GM19023 (cell line): ENCODE results near the gene PGD.
"Not testable (repeated sequence)": the region's sequence is repeated elsewhere in the genome, so short reads cannot be mapped to it uniquely, and the experiment has no call there.

Source experiments
- ATAC-seq: cut with Tn5 transposase; IDR thresholded peaks from one replicate; pipeline ENCODE4 v1.9.1; 2021; ENCODE audit warnings: mild to moderate bottlenecking, moderate library complexity; ENCODE audit not compliant: unreplicated experiment

The PGD gene

GRCh38 chr1:10398278-10398733 lies 558 bp upstream of the PGD start:
- no peak for ATAC-seq

DNA sequence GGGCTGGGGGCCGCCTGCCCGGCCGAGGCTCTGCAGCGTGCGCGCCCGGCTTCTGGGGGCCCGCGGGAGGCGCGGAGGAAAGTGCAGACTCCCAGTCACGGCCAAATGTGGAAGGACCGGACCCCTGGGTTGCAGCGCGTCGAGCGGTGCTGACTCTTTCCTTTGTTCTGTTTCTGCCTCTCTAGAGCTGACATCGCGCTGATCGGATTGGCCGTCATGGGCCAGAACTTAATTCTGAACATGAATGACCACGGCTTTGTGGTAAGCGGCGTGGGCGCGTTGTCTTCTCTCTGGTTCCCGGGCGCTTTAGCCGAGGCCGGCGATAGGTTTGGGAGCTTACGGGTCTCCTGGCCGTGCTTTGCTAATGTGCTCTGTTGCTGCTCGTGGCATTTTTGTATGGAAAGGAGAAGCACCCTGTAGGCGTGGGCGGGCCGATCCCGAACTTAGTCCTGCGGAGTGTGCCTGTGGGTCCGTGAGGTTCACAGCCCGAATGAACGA lies 629 bp downstream of the PGD start:
- no peak for ATAC-seq

DNA sequence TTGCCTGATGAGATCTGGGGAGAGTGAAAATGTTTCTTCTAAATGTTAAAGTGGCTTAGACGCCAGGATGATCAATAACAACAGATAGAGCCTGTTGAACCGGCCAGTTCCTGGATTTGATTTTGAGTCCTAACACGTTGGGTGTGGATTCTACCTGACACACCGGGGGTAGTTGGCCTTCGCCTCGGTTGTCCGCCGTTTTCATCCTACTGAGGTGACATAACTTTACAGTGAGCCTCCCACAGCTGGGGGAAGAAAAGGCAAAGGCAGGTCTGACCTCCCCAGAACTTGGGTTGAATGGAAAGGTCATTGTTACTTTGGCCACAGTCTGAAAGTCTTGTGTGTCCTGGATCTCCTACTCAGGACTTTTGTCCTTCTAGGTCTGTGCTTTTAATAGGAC lies 1.1 kb downstream of the PGD start:
- no peak for ATAC-seq

DNA sequence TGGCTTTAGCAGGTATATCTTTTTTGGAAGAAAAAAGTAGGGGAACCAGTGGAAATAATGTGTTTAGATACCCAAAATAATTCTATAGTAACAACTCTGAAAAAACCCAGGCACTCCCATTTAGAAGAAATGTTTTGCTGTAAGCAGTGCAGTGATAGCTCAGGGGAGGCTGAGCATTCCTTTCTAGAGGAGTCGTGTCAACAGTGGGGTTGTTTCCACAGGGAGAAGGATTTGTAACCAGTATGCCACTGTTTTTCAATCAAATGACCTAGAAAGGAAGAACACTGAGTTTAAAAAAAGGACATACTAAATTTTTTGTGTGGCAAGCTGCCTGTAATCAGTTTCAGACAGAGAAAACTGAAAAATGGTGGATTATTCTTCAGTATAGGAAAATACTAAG lies 2.4 kb downstream of the PGD start:
- no peak for ATAC-seq

- no peak for ATAC-seq
Observed at GRCh38 chr1:10402729-10403274, 3.9 kb downstream of the PGD start.

- no peak for ATAC-seq
Observed at GRCh38 chr1:10407201-10407600, 8.3 kb downstream of the PGD start.

DNA sequence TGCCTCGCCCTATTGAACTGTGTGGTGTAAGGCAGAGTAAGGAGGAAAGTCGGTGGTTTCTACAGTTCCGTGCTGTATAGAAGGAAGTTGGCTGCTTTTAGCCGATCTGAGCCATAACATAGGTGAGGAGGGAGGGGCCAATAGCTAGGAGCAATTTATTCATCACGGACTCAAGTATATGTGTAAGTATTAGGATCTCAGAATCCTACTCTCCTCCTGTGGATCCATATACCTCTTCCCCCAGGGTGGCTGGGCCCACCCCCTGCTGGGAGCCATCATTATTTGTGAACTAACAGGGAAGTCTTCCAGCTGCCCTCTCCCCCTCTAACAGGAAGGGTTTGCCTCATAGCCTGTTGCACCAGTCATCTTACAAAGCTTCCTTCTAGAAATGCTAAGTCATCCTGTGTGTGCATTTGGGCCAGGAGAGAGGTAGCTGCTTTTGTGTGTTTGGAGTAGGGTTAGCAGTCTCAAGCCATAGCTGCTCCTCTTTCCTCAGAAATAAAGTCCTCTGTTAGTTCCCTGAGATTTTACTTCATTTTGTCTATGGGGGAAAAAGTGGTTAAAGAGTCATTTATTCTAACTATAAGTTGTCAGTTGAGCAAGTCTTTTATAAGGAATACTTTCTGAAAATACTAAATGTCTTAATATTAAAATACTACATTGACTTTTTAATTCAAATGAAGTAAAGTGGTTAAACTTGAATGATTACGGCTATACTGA lies 16.5 kb downstream of the PGD start:
- ATAC-seq = no peak

DNA sequence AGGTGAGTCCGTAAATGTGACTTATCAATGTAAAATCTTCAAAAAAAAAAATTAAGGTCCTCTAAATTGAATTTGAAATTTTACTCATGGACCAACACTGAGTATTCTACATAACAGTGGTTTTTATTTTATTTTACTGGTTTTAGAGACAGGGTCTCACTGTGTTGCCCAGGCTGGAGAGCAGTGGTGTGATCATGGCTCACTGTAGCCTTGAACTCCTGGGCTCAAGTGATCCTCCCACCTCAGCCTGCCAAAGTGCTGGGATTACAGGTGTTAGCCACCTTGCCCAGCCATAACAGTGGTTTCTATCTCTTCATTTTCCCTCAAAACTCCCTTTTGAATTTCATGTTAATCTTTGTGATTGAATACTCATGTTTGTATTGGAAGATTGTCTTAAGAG lies 17.1 kb downstream of the PGD start:
- ATAC-seq = not testable (repeated sequence)

DNA sequence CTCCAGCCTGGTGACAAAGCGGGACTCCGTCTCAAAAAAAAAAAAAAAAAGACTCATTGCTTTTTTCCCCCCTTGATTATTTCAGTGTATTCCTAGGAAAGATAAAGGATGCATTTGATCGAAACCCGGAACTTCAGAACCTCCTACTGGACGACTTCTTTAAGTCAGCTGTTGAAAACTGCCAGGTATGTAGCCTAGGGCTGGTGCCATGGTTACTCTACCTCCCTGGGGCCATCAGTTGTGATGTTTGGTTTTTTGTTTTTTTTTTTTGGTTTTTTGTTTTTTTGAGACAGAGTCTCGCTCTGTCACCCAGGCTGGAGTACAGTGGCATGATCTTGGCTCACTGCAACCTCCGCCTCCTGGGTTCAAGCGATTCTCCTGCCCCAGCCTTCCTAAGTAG lies 19.9 kb downstream of the PGD start:
- ATAC-seq = not testable (repeated sequence)

DNA sequence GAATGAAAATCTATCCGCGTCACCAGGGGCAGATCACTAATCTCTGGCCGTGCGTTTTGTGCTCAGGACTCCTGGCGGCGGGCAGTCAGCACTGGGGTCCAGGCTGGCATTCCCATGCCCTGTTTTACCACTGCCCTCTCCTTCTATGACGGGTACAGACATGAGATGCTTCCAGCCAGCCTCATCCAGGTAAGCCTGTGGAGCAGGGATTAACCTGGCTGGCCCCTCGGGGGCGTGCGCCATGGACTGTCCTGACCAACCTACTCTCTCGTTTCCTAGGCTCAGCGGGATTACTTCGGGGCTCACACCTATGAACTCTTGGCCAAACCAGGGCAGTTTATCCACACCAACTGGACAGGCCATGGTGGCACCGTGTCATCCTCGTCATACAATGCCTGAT lies 20.5 kb downstream of the PGD start:
- no peak for ATAC-seq

GRCh38 chr1:10421637-10422036 lies 22.8 kb downstream of the PGD start:
- ATAC-seq = no peak

DNA sequence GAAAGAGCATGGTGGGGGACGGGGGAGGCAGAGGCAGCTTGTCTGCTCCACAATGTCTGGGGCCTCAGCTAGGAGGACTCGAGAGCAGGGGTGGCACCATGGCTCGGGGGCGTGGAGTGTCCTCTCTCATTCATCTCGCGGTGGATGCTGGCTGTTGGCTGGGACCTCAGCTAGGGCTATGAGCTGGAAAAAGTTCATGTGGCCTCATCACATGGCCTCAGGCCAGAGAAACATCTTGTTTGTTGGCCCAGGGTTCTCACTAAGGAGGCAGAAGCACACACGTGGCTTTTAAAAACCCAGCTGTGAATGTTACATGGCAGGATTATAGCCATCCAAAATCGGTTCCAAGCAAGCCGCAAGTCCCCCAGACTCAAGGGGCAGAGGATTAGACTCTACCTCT lies 25.2 kb downstream of the PGD start:
- ATAC-seq = no peak

DNA sequence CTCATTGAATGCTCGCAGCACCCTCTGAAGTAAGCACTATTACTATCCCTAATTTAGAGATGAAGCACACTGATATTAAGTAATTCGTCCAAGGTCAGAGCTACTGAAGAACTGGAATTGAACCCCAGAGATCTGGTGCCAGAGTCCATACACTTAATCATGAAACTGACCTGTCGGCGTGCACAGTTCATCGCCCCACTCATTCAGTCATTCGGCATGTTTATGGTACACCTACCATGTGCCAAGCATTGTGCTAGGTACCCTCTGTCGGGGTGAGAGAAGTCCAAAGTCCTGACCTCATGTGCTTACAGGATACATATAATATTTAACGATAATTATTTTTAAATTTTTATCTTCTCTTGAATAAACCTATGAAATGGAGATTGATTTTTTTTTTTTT lies 25.8 kb downstream of the PGD start:
- no peak for ATAC-seq

- not testable (repeated sequence) for ATAC-seq
Observed at GRCh38 chr1:10425826-10426534, 27.1 kb downstream of the PGD start.

GRCh38 chr1:10426535-10426848 lies 27.6 kb downstream of the PGD start:
- not testable (repeated sequence) for ATAC-seq

GRCh38 chr1:10428984-10429383 lies 30.1 kb downstream of the PGD start:
- ATAC-seq = no peak

DNA sequence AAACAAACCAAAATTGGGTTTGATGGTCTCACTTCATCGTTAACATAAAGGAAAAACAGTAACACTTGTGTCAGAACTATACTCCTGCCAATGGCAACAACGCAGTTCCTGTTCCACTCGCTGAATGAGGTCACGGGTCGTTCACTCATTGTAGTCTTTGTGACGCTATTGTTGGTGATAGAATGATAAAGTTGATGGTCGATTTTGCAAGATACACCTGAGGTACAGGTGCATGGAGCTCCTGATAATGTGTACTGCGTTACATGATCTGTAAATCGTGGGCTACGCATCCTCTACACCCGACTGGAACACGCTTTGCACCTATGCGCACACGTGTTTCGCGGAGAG lies 31.0 kb downstream of the PGD start:
- no peak for ATAC-seq

- ATAC-seq = peak; percentile 88
Observed at GRCh38 chr1:10430216-10431069, 31.6 kb downstream of the PGD start, which contains the start of gene CENPS. Gene CENPS (plus strand): TSS chr1:10430433. CDS start chr1:10430518, 85 bp downstream.

- ATAC-seq = no peak
Observed at GRCh38 chr1:10431070-10431730, 32.3 kb downstream of the PGD start.

DNA sequence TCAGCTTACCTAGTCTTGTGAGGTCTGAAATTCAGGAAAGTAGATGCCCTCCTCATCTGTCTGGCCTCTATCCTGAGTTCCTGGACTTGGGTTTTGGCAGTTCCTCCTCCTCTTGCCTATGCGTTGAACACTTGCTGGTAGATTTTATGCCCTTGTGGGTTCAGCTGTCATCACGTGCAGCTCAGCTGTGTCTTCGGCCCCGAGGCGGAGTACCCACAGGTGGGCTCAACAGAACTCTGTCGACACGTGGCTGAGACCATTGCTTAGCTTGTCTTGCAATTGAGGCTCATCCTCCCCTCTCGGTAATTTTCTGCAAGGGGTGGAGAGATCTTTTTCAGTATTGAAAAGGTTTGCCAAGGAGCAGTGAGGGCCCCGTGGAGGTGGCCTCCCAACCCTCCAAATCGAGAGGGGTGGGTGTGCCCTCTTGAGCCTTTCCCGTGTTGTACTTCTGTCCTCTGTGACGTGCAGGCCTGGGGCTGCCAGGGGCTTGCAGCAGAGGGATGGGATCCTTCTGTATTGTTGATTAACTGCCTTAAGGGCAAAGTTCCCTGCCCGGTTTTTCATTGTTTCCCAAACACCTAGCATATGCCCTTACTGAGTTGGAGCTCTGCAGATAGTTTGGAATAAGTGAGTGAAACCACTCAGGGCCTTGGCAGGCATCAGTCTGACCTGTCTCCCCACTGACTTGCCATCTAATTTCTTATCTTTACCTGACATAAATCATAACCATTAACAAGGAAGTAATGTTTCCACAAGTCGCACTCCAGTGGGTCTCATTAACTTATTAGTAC lies 34.2 kb downstream of the PGD start:
- no peak for ATAC-seq
